GM12801 (cell line): ENCODE results near the gene PRDM5.

Experiments
- CTCF ChIP-seq: IDR thresholded peaks from one replicate; pipeline ENCODE4 v1.5.1; 2011; ENCODE audit warnings: control low read depth; ENCODE audit not compliant: insufficient read length; ENCODE audit errors: extremely low read depth

The PRDM5 gene

DNA sequence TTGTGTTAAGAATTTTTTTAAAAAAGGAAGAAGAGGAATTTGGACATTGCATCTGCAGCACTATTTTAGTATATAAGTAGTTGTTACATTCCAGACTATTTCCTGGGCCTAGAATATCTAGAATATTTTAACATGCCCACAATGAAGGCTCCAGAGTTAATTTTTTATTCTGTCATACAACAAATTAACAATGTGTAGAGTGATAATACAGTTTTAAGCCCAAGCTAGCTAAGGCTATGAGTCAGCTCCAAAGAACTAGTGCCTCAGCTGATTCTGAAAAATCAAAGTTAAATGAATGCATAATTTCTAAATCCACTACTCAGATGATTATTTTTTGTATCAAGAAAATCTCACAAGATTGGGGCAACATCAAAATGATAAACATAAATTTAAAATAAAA is 231.4 kb downstream of the PRDM5 start:
- no peak for TF ChIP-seq CTCF

GRCh38 chr4:120688791-120689190 is 233.7 kb downstream of the PRDM5 start:
- TF ChIP-seq CTCF, result no peak

DNA sequence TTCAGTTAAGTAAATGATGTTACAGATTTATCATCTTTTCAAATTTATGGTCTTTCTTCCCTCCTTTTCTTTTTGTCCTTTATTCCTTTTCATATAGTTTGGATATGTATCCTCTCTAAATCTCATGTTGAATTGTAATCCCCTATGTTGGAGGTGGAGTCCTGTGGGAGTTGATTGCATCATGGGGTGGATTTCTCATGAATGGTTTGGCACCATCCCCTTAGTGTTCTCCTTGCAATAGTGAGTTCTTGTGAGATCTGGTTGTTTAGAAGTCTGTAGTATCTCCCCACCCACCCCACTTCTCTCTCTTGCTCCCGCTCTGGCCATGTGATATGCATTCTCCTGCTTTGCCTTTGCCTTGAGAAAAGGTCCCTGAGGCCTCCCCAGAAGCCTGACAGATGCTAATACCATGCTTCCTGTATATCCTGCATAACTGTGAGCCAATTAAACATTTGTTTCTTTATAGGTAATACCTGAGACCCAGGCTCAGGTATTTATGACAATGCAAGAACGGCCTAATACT is 236.7 kb downstream of the PRDM5 start:
- TF ChIP-seq CTCF, result no peak

DNA sequence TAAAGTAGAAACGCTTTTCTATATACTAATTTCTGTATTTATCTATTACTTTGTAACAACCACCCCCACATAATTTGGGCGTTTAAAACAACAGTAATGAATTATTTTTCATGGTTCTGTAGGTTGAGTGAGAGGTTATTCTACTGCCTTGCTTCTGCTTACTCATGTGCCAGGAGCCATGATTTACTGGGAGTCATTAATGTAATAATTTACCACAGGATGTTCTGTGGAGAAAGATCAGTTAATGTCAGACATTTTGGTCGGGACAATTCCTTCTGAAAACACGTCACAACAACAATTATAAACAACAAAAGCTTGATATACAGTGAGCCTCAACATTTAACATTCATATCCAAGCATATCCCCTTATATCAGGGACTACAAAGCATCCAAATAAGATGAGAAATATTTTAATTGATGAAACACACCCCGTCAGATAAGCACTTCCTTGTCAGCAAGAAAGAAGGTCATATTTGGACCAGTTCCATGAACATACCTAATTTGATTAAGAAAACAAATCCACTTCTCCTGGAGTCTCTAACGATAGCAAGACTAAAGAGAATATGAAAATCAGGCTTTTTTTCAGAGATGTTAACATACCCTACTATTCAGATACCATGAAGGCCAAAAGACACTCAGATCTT is 238.5 kb downstream of the PRDM5 start:
- TF ChIP-seq CTCF, result no peak

DNA sequence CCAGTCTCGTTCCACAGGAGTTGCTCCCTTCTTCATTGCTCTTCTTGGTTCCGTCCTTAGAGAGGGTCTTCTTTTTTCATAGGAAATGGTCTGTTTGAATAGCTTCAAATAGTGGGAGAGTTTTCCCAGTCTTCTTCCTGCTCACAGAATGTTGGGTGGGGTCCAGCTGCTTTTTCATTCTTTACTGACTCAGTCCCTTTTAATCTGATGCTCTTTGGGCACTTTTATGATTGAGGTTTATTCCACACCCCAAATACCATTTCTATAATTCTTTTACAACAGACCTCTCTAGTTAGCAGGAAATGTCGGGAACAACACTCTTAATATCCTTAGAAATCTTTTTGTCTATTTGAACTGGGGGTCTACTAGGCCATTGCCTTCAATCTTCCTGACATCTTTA is 239.5 kb downstream of the PRDM5 start:
- no peak for TF ChIP-seq CTCF

DNA sequence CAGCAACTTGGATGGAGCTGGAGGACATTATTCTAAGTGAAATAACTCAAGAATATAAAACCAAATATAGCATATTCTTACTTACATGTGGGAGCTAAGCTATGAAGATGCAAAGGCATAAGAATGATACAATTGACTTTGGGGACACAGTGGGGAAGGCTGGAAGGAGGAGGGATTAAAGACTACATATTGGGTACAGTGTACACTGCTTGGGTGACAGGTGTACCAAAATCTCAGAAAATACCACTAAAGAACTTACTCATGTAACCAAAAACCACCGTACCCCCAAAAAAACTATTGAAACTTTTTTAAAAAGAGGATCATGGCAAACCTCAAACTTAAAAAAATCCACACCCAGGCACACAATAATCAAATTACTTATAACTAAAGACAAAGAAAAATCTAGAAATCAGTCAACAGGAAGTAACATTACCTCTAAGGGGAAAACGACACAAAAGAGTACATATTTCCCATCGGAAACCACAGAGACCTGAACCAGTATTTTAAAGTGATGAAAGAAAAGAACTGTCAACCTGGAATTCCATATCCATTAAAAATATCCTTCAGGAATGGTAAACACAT is 241.8 kb downstream of the PRDM5 start:
- TF ChIP-seq CTCF, result no peak

GRCh38 chr4:120673696-120674095 is 248.8 kb downstream of the PRDM5 start:
- TF ChIP-seq CTCF, result no peak
